NCI-H82 treated with DMSO at 0.1 percent for 48 hours (cell line): ENCODE data around the gene JMJD8.

Source experiments
- DNase-seq: peaks from one replicate; lab custom pipeline; 2025; ENCODE audit not compliant: unreplicated experiment; lab: John Stamatoyannopoulos, UW

JMJD8 gene

GRCh38 chr16:722835-723633, 38.9 kb upstream of the JMJD8 start:
- no peak for DNase-seq

- DNase-seq = no peak
Observed at GRCh38 chr16:721765-722540, 37.8 kb upstream of the JMJD8 start.

GRCh38 chr16:720990-721764, 37.0 kb upstream of the JMJD8 start, which contains the start of gene ANTKMT:
TSS of gene ANTKMT (plus strand) at chr16:721146. CDS start at chr16:721275, 129 bp downstream.
- peak; percentile 76 for DNase-seq

GRCh38 chr16:720447-720989, 36.4 kb upstream of the JMJD8 start:
- peak; percentile 83 for DNase-seq

- no peak for DNase-seq
Observed at GRCh38 chr16:719815-720446, 35.8 kb upstream of the JMJD8 start.

GRCh38 chr16:718922-719321, 34.8 kb upstream of the JMJD8 start:
- no peak for DNase-seq

GRCh38 chr16:718389-718788, 34.3 kb upstream of the JMJD8 start:
- DNase-seq = no peak

- no peak for DNase-seq
Observed at GRCh38 chr16:717450-718245, 33.5 kb upstream of the JMJD8 start.

- no peak for DNase-seq
Observed at GRCh38 chr16:716768-717325, 32.7 kb upstream of the JMJD8 start.

GRCh38 chr16:716200-716568, 32.0 kb upstream of the JMJD8 start:
- DNase-seq = no peak

GRCh38 chr16:715477-716199, 31.5 kb upstream of the JMJD8 start:
- no peak for DNase-seq

GRCh38 chr16:714558-715476, 30.7 kb upstream of the JMJD8 start, which contains the start of gene METRN:
TSS of gene METRN (plus strand) at chr16:715118. CDS start at chr16:715290, 172 bp downstream.
- peak; percentile 39 for DNase-seq

- no peak for DNase-seq
Observed at GRCh38 chr16:714079-714478, 29.9 kb upstream of the JMJD8 start.

GRCh38 chr16:712740-713250, 28.7 kb upstream of the JMJD8 start:
- peak; percentile 5 for DNase-seq

GRCh38 chr16:711548-712320, 27.6 kb upstream of the JMJD8 start:
- peak; percentile 27 for DNase-seq

GRCh38 chr16:711084-711483, 26.9 kb upstream of the JMJD8 start:
- no peak for DNase-seq
